Testis (tissue), 3 donors: Measurements from ENCODE around the gene FMOD. TPM values are rescaled to one million over a fixed set of nuclear protein-coding genes. Genes with fewer than 3 reads are reported as not detected.

Experiments
- DNase-seq: peaks from one replicate; pipeline ENCODE4 v3.0.0-alpha.2; 2019
- H3K27ac ChIP-seq, 2 donors: fragments of 200-600 bp; sonication (generic); one replicate each; pipeline ENCODE4 v1.5.1; 2019
- H3K27me3 ChIP-seq: fragments of 200-600 bp; sonication (generic); one replicate; pipeline ENCODE4 v1.5.1; 2019
- H3K36me3 ChIP-seq: fragments of 200-600 bp; sonication (generic); one replicate; pipeline ENCODE4 v1.5.1; 2017; ENCODE audit warnings: low read depth; ENCODE audit errors: missing control alignments
- H3K4me1 ChIP-seq: fragments of 200-600 bp; sonication (generic); one replicate; pipeline ENCODE4 v1.5.1; 2019
- H3K4me3 ChIP-seq, 2 donors: fragments of 200-600 bp; sonication (generic); one replicate each; pipeline ENCODE4 v1.5.1; 2017 to 2019
- H3K9me3 ChIP-seq: fragments of 200-600 bp; sonication (generic); one replicate; pipeline ENCODE4 v1.5.1; 2017
- POLR2A ChIP-seq: fragments of 450-650 bp; IDR thresholded peaks from one replicate; pipeline ENCODE4 v1.6.1; 2017; ENCODE audit warnings: antibody characterized with exemption, mild to moderate bottlenecking, moderate library complexity
- WGBS, 2 donors: methylation state at CpG; one replicate each; pipeline ENCODE4 v1.1.5; 2018; 5-methylcytosine and 5-hydroxymethylcytosine counted together
- intact Hi-C: fragments of 100-400 bp; cut with DNase I; formaldehyde crosslinking; loops from one replicate; pipeline ENCODE4 v1.15.1; 2023; ENCODE audit warnings: low total_unique reads
- polyA plus RNA-seq: library from polyadenylated mRNA; stranded (reverse); fragments of 350-450 nt; fragmentation: Illumina TruSeq; extraction: RNeasy Lipid Tissue Mini Kit (QIAGEN cat#74804); gene quantifications from one replicate; pipeline ENCODE4 v1.2.3, GENCODE V29; 2014; ENCODE audit warnings: low read depth, low replicate concordance; ENCODE audit not compliant: insufficient read depth
- total RNA-seq, 2 donors: library from RNA; depleted of rRNA; stranded (reverse); fragments of >200 nt; gene quantifications; one replicate each; pipeline ENCODE4 v1.2.3, GENCODE V29; 2016
- TF ChIP-seq, protein P1 (sequence below), 3 experiments: fragments of 450-650 bp in 2 of 3; fragments of 200-600 bp in 1 of 3; sonication (generic) in 1 of 3; IDR thresholded peaks; one replicate each; pipeline ENCODE4 v1.5.1; 2016 to 2019; ENCODE audit warnings: antibody characterized with exemption in 3 of 3, mild to moderate bottlenecking in 2 of 3, moderate library complexity in 1 of 3

FMOD gene
- total and polyA plus RNA-seq, 3 donors from 2014 or later = 5.2 to 26.4 (median 9.5) TPM

DNA sequence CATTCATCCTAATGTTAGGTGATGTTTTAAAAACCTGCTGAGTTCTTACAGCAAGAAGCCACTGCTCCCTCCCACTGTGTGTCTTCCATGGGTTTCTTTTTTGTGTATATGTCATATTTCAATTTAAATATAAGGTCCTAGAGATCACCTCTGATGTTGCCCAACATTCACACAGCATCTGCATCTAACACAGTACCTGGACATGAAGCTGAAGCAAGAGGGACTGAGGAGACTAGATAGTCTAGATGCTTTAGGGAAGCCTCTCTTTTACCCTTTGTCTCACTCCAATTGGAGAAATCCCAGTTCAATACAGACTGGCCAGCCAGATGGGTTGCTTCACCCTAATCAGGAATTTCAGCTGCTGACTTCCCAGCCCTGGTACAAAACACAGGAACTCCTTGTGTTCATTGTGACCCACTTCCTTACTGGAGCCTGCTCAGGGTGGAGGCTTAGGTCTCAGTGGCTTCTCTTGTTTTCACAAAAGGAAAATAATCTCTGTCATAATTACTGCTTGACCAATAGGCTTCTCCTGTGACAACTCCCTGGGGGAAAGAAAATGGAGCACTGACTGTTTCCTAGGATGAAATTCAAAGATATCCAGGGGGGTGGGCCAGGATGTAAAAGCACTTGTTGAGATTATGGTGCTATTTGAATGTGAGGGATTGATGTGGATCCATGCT, 28.3 kb downstream of the FMOD start:
- Histone ChIP-seq H3K4me1 (peaks cover 13% of the 10 kb centered on the region), H3K36me3 (no peaks in the 10 kb centered on the region), H3K9me3 (no peaks in the 10 kb centered on the region), H3K27me3 (no peaks in the 10 kb centered on the region), H3K27ac (peak overlapping the region in 1 of 2 donors; percentile 91), H3K4me3 (no peak overlapping the region)
- DNase-seq = no peak
- TF ChIP-seq, protein P1, sequence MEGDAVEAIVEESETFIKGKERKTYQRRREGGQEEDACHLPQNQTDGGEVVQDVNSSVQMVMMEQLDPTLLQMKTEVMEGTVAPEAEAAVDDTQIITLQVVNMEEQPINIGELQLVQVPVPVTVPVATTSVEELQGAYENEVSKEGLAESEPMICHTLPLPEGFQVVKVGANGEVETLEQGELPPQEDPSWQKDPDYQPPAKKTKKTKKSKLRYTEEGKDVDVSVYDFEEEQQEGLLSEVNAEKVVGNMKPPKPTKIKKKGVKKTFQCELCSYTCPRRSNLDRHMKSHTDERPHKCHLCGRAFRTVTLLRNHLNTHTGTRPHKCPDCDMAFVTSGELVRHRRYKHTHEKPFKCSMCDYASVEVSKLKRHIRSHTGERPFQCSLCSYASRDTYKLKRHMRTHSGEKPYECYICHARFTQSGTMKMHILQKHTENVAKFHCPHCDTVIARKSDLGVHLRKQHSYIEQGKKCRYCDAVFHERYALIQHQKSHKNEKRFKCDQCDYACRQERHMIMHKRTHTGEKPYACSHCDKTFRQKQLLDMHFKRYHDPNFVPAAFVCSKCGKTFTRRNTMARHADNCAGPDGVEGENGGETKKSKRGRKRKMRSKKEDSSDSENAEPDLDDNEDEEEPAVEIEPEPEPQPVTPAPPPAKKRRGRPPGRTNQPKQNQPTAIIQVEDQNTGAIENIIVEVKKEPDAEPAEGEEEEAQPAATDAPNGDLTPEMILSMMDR (IDR thresholded peaks at IDR 0.05) = no peak
- no peak for TF ChIP-seq POLR2A
- intact Hi-C loops = no loop called here

DNA sequence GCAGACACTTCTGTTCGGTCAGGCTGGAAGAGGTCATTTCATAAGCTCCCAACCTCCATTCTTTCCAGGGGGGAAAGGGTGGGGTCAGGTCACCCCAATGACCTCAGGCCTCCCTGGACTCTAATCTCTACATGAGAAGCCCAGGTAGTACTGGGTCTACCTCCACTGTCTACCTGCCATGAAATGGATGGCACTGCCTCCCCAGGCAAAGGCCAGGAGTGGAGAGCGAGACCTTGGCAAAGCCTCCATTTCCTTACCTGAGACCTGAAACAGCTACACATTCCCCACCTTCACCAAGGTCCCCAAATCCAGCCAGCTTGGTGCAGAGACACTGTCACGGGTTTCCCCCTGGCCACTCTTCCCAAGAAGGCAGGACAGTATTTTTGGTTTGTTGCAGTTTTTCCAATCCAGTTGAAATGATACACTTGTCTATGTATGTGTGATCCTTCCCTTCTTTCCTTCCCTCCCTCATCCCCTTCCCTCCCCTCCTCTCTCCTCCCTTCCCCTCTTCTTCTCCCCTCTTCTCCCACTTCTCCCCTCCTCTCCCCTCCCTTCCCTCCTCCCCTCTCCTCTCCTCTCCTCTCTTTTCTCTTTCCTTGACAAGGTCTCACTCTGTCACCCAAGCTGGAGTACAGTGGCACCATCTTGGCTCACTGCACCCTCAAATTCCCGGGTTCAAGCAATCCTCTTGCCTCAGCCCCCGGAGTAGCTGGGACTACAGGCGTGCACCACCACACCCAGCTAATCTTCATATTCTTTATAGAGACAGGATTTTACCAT, 29.5 kb downstream of the FMOD start:
- intact Hi-C loops = no loop called here
- H3K27me3 ChIP-seq = no peaks in the 10 kb centered on the region
- 91 to 93% methylated on average over 6 of the region's 6 CpGs for WGBS, 2 donors

DNA sequence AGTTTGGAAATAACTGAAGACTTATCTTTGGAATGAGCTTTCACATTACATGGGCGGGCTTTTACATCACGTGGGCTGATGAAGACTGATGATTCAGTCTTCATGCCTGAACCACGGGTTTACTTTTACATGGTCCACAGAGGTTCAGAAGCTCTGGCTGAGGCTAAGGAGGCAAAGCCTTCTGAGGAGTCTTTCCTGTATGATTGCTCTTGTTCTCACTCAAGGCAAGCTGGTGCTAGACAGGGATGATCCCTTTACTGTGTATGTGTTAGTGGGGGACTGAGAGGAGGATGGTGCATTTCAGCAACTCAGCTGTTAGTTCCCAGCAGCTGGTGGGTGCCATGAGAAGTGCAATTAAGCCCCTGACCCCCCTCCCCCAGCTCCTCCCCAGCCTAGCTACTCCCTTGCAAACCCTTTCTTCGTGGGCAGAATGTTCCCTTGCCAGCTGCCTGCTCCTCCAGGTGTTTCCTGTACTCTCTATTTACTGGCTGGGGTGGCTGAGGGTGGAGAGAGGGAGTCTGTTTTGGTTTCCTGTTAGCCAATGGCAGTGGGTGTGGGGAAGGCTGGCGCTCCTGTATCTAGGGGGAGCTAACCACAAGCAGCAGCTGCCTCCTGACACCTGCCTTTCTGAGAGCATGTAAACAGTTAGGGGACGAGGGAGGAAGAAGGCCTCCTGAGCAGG, 30.2 kb downstream of the FMOD start:
- no peaks in the 10 kb centered on the region for H3K9me3 ChIP-seq
- TF ChIP-seq POLR2A = no peak
- TF ChIP-seq, protein P1 (IDR thresholded peaks at IDR 0.05) = no peak
- peaks cover 12% of the 10 kb centered on the region for H3K4me1 ChIP-seq
- no peak for DNase-seq
- no peak overlapping the region for H3K27ac ChIP-seq
- intact Hi-C loops = no loop called here
- no peaks in the 10 kb centered on the region for H3K27me3 ChIP-seq
- 70 to 76% methylated on average over 5 to 6 of the region's 6 CpGs for whole genome bisulfite sequencing, 2 donors
- no peaks in the 10 kb centered on the region for H3K36me3 ChIP-seq
- no peak overlapping the region for H3K4me3 ChIP-seq

More for the DNA sequence above, 29.5 kb downstream of the FMOD start:
- no peak overlapping the region for H3K27ac ChIP-seq
- H3K9me3 ChIP-seq = no peaks in the 10 kb centered on the region
- H3K4me1 ChIP-seq = peaks cover 12% of the 10 kb centered on the region
- no peaks in the 10 kb centered on the region for H3K36me3 ChIP-seq
- TF ChIP-seq, protein P1 (IDR thresholded peaks at IDR 0.05) = no peak
- TF ChIP-seq POLR2A = no peak
- no peak for DNase-seq
- H3K4me3 ChIP-seq = no peak overlapping the region

DNA sequence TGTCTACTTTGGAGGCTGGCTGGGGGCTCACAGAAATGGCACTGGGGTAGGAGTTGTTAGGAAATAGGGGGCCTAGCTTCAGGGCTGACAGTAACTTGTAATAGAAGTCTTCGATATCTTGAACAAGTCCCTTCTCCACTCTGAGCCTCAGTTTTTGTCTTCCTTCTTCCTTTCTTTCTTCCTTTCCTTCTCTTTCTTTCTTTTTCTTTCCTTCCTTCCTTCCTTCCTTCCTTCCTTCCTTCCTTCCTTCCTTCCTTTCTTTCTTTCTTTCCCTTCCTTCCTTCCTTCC, 32.7 kb downstream of the FMOD start:
- DNase-seq = no peak
- intact Hi-C loops = no loop called here
- Histone ChIP-seq H3K27me3 (no peaks in the 10 kb centered on the region), H3K36me3 (no peaks in the 10 kb centered on the region), H3K9me3 (no peaks in the 10 kb centered on the region), H3K4me1 (peaks cover 7% of the 10 kb centered on the region), H3K4me3 (no peak overlapping the region), H3K27ac (no peak overlapping the region)
- TF ChIP-seq, protein P1 (IDR thresholded peaks at IDR 0.05) = no peak
- no peak for TF ChIP-seq POLR2A
- WGBS, 2 donors = 89 to 91% methylated on average over 1 of the region's 1 CpG
